ENCODE results near the gene PTBP3. TPM values are rescaled to one million over a fixed set of nuclear protein-coding genes. Genes with fewer than 3 reads are reported as not detected.
A peak's percentile ranks its signal among the peaks of the same experiment; 100 is the strongest.
"Not testable (repeated sequence)": the region's sequence is repeated elsewhere in the genome, so short reads cannot be mapped to it uniquely, and the experiment has no call there.

The PTBP3 gene
- polyA plus RNA-seq (ENCODE audit: insufficient read length in 12 of 12), result 10 to 100 TPM in 11 of 12 donors, not detected in 1; 14.7 to 38.2 (median 20.2) TPM
- long read RNA-seq, donor 1, partial matches to known transcripts, result 16 of 16 reads
- long read RNA-seq, donor 1, other reads (novel, unspliced or antisense), result 0 of 16 reads
- long read RNA-seq, donor 2, partial matches to known transcripts, result 0 of 1 reads
- long read RNA-seq, donor 2, other reads (novel, unspliced or antisense), result 0 of 1 reads
- long read RNA-seq, donor 3, partial matches to known transcripts, result 0 of 1 reads
- long read RNA-seq, donor 3, other reads (novel, unspliced or antisense), result 0 of 1 reads
- long read RNA-seq, donor 4, partial matches to known transcripts, result 0 of 1 reads
- long read RNA-seq, donor 4, other reads (novel, unspliced or antisense), result 0 of 1 reads
- long read RNA-seq, donor 5, result 0 reads
- long read RNA-seq, donor 6, partial matches to known transcripts, result 13 of 13 reads
- long read RNA-seq, donor 6, other reads (novel, unspliced or antisense), result 0 of 13 reads
- long read RNA-seq, donor 7, full-length matches to known transcripts, result 1 of 1 reads
- long read RNA-seq, donor 7, partial matches to known transcripts, result 0 of 1 reads
- long read RNA-seq, donor 7, other reads (novel, unspliced or antisense), result 0 of 1 reads
- long read RNA-seq, donor 8, result 0 reads
- long read RNA-seq, donor 9, full-length matches to known transcripts, result 2 of 10 reads
- long read RNA-seq, donor 9, partial matches to known transcripts, result 8 of 10 reads
- long read RNA-seq, donor 9, other reads (novel, unspliced or antisense), result 0 of 10 reads
- long read RNA-seq, donor 10, partial matches to known transcripts, result 0 of 1 reads
- long read RNA-seq, donor 10, other reads (novel, unspliced or antisense), result 0 of 1 reads
- long read RNA-seq, donor 11, partial matches to known transcripts, result 0 of 1 reads
- long read RNA-seq, donor 11, other reads (novel, unspliced or antisense), result 0 of 1 reads

GRCh38 chr9:112332977-112333638 lies at the start of gene PTBP3:
Gene PTBP3, minus strand, starts transcription at chr9:112333619. Its CDS starts 35,754 bp downstream, at chr9:112297865.
- DNase-seq, result peak; percentile 59

GRCh38 chr9:112382501-112383364 lies 49.3 kb upstream of the PTBP3 start:
- no peak for DNase-seq

- DNase-seq, result no peak
These were observed 48.6 kb upstream of the PTBP3 start for GRCh38 chr9:112382066-112382465.

GRCh38 chr9:112380825-112381221 lies 47.4 kb upstream of the PTBP3 start:
- peak; percentile 26 for DNase-seq

GRCh38 chr9:112380102-112380824 lies 46.8 kb upstream of the PTBP3 start, which contains the start of gene HSDL2:
Gene HSDL2, plus strand, starts transcription at chr9:112380108. Its CDS starts 56 bp downstream, at chr9:112380164.
- peak; percentile 58 for DNase-seq

GRCh38 chr9:112379177-112380101 lies 46.0 kb upstream of the PTBP3 start:
- DNase-seq, result peak; percentile 99

GRCh38 chr9:112378328-112379176 lies 45.1 kb upstream of the PTBP3 start:
- no peak for DNase-seq

GRCh38 chr9:112377684-112378327 lies 44.4 kb upstream of the PTBP3 start:
- DNase-seq, result no peak

- DNase-seq, result no peak
These were observed 43.7 kb upstream of the PTBP3 start for GRCh38 chr9:112377087-112377486.

- DNase-seq, result no peak
These were observed 41.9 kb upstream of the PTBP3 start for GRCh38 chr9:112375361-112375760.

GRCh38 chr9:112374232-112374631 lies 40.8 kb upstream of the PTBP3 start:
- not testable (repeated sequence) for DNase-seq

GRCh38 chr9:112373666-112374065 lies 40.2 kb upstream of the PTBP3 start:
- DNase-seq, result not testable (repeated sequence)

- no peak for DNase-seq
These were observed 37.6 kb upstream of the PTBP3 start for GRCh38 chr9:112371060-112371459.

GRCh38 chr9:112369817-112370216 lies 36.4 kb upstream of the PTBP3 start:
- DNase-seq, result no peak

- DNase-seq, result no peak
These were observed 34.0 kb upstream of the PTBP3 start for GRCh38 chr9:112367465-112367864.

GRCh38 chr9:112366591-112366990 lies 33.2 kb upstream of the PTBP3 start:
- no peak for DNase-seq

- not testable (repeated sequence) for DNase-seq
These were observed 31.8 kb upstream of the PTBP3 start for GRCh38 chr9:112365257-112365656.
